ENCODE data around the gene SCAMP1. TPM values are rescaled to one million over a fixed set of nuclear protein-coding genes. Genes with fewer than 3 reads are reported as not detected.

The SCAMP1 gene
- total and polyA plus RNA-seq, 2 of the 8 experiments (the other 6 are each of a cell fraction or from before 2014, with no cell fraction given), result 18.6 to 55.9 TPM

GRCh38 chr5:78361631-78361993 lies 1.2 kb downstream of the SCAMP1 start:
- H2AFZ ChIP-seq (ENCODE audit: low read length), result 0 out of 2 replicates have a peak overlapping the region, but pooled peaks have one; percentile 1
- no peak overlapping the region for H3K14ac ChIP-seq (ENCODE audit: insufficient read length)
- no peak overlapping the region for H2AK5ac ChIP-seq (ENCODE audit: low read depth, low read length)
- H3K4me2 ChIP-seq (ENCODE audit: insufficient read depth in 1 of 2, low read depth in 2 of 2, low read length in 2 of 2), result peak overlapping the region; percentile 70 to 79
- FAIRE-seq (no peak), DNase-seq (ENCODE audit: low read depth in 1 of 2, low spot score in 2 of 2) (no peak)
- H3K27ac ChIP-seq (ENCODE audit: low read depth, low read length), result no peak overlapping the region
- TF ChIP-seq EP300 (IDR thresholded peaks at IDR 0.05; ENCODE audit: borderline replicate concordance in 1 of 2, low read depth in 2 of 2, low read length in 2 of 2) (no peak), BCL11A (IDR thresholded peaks at IDR 0.05; ENCODE audit: low read depth in 2 of 2, low read length in 2 of 2) (no peak), SIX5 (IDR thresholded peaks at IDR 0.05; ENCODE audit: low read depth, low read length) (no peak), CEBPB (IDR thresholded peaks at IDR 0.05; ENCODE audit: low read depth, low read length) (no peak), NRF1 (IDR thresholded peaks at IDR 0.05; ENCODE audit: low read depth, low read length) (no peak), CTCF (IDR thresholded peaks at IDR 0.05; ENCODE audit: control extremely low read depth in 1 of 3, insufficient read depth in 1 of 3, low read depth in 1 of 3, low read length in 3 of 3) (no peak), TEAD4 (IDR thresholded peaks at IDR 0.05; ENCODE audit: low read depth, low read length) (no peak), CHD2 (IDR thresholded peaks at IDR 0.05; ENCODE audit: low read length) (no peak), PHF8 (conservative IDR thresholded peaks at IDR 0.05; ENCODE audit: low read depth, low read length) (no peak)
- no peak overlapping the region for H2BK12ac ChIP-seq (ENCODE audit: low read depth, low read length)
- no peak overlapping the region for H2BK5ac ChIP-seq (ENCODE audit: low read depth, low read length)
- ChIA-PET POLR2A (ENCODE audit: partially characterized antibody) (interaction anchor here (1.7 to 3.5 kb wide), 3 partner anchors 10 to 287 kb away, joined by 6 to 21 read pairs (median 8); partner anchors contain the start of genes AP3B1 and LHFPL2), CTCF (ENCODE audit: partially characterized antibody) (interaction anchor here (0.6 to 1.7 kb wide), 7 partner anchors 15 to 263 kb away, joined by 3 to 7 read pairs (median 4); partner anchors contain the start of gene AP3B1)
- no peak overlapping the region for H2BK15ac ChIP-seq (ENCODE audit: low read length)
- H3K23ac ChIP-seq (ENCODE audit: insufficient read length), result no peak overlapping the region
- no peak overlapping the region for H3K4ac ChIP-seq (replicated peaks; ENCODE audit: insufficient read length, low read depth, low read length)
- H2BK120ac ChIP-seq (replicated peaks; ENCODE audit: low read depth, low read length), result no peak overlapping the region
- H4K8ac ChIP-seq (ENCODE audit: extremely low read depth, insufficient read depth, low read length), result no peak overlapping the region
- H4K91ac ChIP-seq (replicated peaks; ENCODE audit: insufficient read length, low read length), result no peak overlapping the region
- 41% methylated on average over 3 of the region's 3 CpGs; no CpG with 5 or more reads in 1 of the 2 experiments for WGBS, 2 experiments (ENCODE audit: extremely low coverage in 1 of 2, insufficient coverage in 1 of 2, insufficient read length in 1 of 2, insufficient replicate concordance in 2 of 2, low coverage in 1 of 2, low lambda C conversion rate in 2 of 2, missing lambda C conversion rate in 1 of 2)
- H3K4me1 ChIP-seq (replicated peaks in 1 of 4; ENCODE audit: control insufficient read depth in 3 of 4, insufficient read depth in 4 of 4, low read length in 3 of 4), result peaks cover 0 to 3% (median 2%) of the 10 kb centered on the region in 4 experiments; a peak in 4 of 7 replicates
- H4K5ac ChIP-seq (ENCODE audit: insufficient read length, low read depth, low read length), result no peak overlapping the region
- H3K36me3 ChIP-seq (ENCODE audit: control insufficient read depth in 2 of 4, insufficient read depth in 4 of 4, low read length in 3 of 4), result peaks cover 0 to 6% (median 0%) of the 10 kb centered on the region in 4 experiments; a peak in 1 of 8 replicates
- H3K9ac ChIP-seq (replicated peaks in 1 of 4; ENCODE audit: extremely low read depth in 1 of 4, low read depth in 3 of 4, low read length in 3 of 4), result peak overlapping the region in 3 of 4 experiments; percentile 26 to 81 (median 56); a peak in 4 of 7 replicates
- H3K79me1 ChIP-seq (ENCODE audit: low read depth, low read length), result no peaks in the 10 kb centered on the region
- peak overlapping the region; percentile 82 to 97 (median 92) for H3K4me3 ChIP-seq (ENCODE audit: extremely low read depth in 1 of 4, insufficient read depth in 2 of 4, low read depth in 3 of 4, low read length in 4 of 4)
- H3K9me3 ChIP-seq (ENCODE audit: insufficient read depth in 2 of 2, low read depth in 1 of 2, low read length in 1 of 2), result no peaks in the 10 kb centered on the region
- peaks cover 0 to 47% of the 10 kb centered on the region in 2 experiments; a peak in 2 of 4 replicates for H3K79me2 ChIP-seq (ENCODE audit: control insufficient read depth in 1 of 2, insufficient read depth in 2 of 2, low read length in 2 of 2)
- no peak overlapping the region for H2BK20ac ChIP-seq (ENCODE audit: low read length)
- H3K23me2 ChIP-seq (ENCODE audit: low read depth, low read length), result no peaks in the 10 kb centered on the region; the same call in 1 of the 2 replicates
- no peaks in the 10 kb centered on the region for H3K27me3 ChIP-seq (replicated peaks in 1 of 4; ENCODE audit: control insufficient read depth in 3 of 4, extremely low read depth in 1 of 4, insufficient read depth in 3 of 4, low read length in 3 of 4)
- H3K18ac ChIP-seq (ENCODE audit: extremely low read depth, low read length), result no peak overlapping the region
- no peaks in the 10 kb centered on the region for H4K20me1 ChIP-seq (replicated peaks in 1 of 2; ENCODE audit: control insufficient read depth in 1 of 2, insufficient read depth in 2 of 2, low read length in 2 of 2)
- H3K56ac ChIP-seq (replicated peaks; ENCODE audit: insufficient read length, low read depth, low read length), result no peak overlapping the region
